AG20443 (cell line): ENCODE measurements around the gene SLC2A3.
"Not testable (repeated sequence)": the region's sequence is repeated elsewhere in the genome, so short reads cannot be mapped to it uniquely, and the experiment has no call there.

Experiments
- DNase-seq: peaks from one replicate; pipeline ENCODE4 v3.0.0; 2012; ENCODE audit warnings: low spot score, mixed read lengths

SLC2A3 gene

DNA sequence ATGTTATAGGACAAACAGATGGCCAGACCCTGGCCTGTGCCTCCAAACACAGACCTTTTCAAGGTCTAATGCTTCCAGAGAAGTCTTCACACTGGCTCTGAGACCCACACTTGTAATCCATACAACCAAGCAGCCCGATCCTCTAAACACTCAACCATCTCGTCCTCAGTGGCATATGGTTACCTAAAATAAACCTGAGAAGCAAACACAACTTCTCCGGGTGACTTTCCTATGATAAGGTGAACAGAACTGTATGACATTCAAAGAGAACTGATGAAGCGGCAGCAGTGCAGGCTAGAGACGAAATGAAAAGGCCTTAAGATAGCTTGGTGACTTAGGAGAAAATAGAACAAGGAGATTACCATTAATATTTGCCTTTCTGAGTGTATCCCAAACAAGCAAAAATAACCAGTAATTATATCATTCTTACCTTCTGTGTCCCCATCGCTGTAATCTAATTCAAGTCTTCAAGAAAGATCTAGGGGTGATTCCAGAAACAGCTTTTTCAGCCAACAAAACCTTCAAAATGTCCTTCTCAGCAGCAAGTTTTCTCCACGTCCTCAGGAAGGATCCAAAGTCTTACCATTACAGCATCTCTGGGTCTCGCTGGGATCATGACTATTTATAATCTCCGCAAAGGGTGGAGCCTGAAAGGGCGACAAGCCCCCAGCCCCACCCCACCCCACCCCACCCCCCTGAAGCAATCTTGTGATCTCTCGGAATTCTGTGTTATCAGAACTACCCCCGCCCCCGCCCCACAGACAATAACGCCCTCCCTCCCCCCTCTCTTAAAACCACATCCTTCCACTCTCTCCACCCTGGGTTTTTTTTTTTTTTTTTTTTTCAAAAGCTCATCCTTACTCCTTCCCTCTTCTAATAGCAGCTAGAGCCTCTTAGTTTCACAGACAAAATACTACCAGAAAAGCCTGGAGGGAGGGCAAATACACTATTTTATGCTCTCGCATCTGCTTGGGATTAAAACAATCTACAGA, at the start of gene SLC2A3:
Gene SLC2A3, minus strand, starts transcription at position 598 of the 992 bp plus-strand sequence. Its CDS starts 153 bp downstream, at position 445.
- DNase-seq: peak; percentile 94

DNA sequence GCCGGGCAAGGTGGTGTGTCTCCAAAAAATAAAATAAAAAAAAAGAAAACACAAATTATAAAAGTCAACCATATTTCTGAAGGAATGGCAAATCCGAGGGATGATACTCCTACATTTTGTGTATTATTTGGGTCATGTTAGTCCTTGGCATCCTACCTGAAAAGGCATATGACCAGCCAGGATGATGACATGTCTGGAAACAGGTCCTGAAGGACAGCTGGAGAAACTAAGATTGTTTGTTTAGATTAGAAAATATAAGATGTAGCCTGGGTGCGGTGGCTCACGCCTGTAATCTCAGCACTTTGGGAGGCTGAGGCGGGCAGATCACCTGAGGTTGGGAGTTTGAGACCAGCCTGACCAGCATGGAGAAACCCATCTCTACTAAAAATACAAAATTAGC, 48.9 kb upstream of the SLC2A3 start:
- no peak for DNase-seq

DNA sequence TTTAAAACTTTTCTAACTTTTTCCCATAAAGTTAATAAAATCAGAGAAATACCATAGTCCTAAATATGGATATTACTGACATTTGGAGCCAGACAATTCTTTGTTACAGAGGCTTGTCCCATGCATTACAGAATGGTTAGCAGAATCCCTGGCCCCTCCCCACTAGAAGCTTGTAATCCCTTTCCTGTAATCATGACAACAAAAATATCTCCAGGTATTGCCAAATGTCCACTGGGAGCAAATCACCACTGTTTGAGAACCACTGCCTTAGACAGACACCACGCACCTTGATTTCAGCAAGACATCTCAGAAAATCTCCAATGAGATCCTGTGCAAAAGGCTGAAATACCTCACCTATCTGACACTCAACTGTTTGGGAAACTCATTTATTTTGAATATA, 47.5 kb upstream of the SLC2A3 start:
- DNase-seq: not testable (repeated sequence)

- DNase-seq: not testable (repeated sequence)
Observed at GRCh38 chr12:7983019-7983418, 47.0 kb upstream of the SLC2A3 start.

GRCh38 chr12:7982332-7982735, 46.3 kb upstream of the SLC2A3 start:
- not testable (repeated sequence) for DNase-seq

DNA sequence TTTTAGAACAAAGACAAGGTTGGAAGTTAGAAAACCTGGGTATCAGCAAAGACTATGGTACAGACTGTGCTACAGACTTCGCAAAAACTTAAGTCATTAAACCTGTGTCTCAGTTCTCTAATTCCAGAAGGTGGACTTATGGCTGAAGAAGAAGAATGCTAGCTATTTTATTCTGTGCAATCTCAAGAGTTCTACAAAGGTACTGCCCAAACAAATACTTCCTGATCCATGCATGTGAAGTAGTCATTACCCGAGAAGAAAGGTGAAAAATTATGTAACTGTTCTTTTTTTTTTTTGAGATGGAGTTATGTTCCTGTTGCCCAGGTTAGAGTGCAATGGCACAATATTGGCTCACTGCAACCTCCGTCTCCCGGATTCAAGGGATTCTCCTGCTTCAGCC, 45.5 kb upstream of the SLC2A3 start:
- DNase-seq: no peak

DNA sequence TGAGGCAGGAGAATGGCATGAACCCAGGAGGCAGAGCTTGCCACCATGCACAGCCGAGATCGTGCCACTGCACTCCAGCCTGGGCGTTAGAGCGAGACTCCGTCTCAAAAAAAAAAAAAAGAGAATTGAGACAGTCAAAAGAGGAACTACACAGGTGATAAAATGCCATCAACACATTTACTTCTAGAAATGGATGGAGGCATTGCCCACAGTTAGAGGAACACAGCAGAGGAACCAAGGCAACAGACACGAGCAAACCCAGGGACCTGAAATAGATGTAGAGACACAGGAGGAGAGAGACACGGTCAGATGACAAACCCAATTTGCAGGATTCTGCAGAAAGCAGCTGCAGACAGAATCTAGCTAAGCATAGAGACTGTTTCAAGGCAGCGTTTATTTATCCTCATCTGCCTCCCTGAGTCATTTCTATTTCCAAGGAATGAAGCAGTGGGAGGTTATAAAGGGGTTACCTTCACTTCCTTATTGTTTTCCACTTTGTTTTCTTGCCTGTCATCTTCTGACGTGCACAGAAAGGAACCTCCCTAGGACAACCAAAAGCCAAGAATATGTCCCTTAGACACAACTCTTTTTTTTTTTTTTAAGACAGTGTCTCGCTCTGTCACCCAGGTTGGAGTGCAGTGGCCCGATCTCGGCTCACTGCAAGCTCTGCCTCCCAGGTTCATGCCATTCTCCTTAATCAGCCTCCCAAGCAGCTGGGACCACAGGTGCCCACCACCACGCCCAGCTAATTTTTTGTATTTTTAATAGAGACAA, 41.6 kb upstream of the SLC2A3 start:
- not testable (repeated sequence) for DNase-seq

- DNase-seq: no peak
Observed at GRCh38 chr12:7973457-7973825, 37.5 kb upstream of the SLC2A3 start.

DNA sequence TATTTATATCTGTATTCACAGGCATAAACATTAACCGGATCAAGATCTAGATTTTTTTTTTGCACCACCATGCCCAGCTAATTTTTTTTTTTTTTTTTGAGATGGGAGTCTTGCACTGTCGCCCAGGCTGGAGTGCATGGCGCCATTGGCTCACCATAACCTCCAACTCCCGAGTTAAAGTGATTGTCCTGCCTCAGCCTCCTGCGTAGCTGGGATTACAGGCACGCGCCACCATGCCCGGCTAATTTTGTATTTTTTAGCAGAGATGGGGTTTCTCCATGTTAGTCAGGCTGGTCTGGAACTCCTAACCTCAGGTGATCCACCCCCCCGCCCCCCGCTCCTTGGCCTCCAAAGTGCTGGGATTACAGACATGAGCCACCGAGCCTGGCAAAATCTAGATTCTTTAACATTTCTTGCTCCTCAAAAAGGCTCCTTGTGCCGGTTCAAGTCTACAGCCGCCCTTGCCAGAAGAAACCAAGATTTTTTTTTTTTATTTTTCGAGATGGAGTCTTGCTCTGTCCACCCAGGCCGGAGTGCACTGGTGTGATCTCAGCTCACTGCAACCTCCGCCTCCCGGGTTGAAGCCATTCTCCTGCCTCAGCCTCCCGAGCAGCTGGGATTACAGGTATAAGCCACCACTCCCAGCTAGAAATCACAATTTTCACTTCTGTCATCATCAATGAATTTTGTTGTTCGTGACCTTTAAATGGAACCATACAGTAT, 36.9 kb upstream of the SLC2A3 start:
- no peak for DNase-seq

DNA sequence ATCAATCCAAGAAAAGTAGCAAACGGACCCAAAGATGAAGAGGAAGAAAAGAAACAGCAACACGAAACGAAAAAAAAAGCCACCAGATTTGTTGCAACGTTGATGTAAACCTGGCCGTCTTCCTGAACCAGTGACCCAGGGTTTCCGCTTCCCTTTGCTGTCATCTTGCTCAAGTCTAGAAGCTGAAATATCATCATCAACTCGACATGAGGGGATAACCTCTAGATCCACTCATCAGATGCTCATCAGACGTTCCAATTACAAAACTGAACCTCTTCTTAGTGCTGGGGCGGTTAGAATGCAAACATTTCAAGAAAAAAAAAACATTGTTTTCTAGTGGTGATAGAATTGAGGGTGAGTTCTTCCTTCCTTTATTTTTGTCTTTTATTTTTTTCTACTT, 36.3 kb upstream of the SLC2A3 start:
- not testable (repeated sequence) for DNase-seq

DNA sequence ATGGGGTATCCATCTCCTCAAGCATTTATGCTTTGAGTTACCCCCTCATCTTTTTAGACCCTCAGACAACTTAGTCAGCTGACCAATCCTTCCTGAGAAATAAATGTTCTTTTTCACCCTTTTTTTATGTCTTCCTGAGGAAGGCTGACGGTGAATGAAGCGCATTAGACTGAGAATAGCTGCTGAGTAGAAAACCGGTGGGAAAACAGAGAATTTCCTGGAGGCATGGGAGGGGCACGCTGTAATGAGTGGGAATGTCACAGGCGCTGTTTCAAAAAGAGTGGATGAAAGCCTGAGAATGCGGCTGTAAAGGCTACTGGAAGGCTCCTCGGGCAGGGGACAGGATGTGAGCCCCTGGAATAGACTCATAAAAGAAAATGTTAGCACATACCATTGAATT, 35.8 kb upstream of the SLC2A3 start:
- DNase-seq: not testable (repeated sequence)

GRCh38 chr12:7970475-7971252, 34.7 kb upstream of the SLC2A3 start:
- peak; percentile 97 for DNase-seq

GRCh38 chr12:7966563-7966962, 30.6 kb upstream of the SLC2A3 start:
- DNase-seq: no peak

DNA sequence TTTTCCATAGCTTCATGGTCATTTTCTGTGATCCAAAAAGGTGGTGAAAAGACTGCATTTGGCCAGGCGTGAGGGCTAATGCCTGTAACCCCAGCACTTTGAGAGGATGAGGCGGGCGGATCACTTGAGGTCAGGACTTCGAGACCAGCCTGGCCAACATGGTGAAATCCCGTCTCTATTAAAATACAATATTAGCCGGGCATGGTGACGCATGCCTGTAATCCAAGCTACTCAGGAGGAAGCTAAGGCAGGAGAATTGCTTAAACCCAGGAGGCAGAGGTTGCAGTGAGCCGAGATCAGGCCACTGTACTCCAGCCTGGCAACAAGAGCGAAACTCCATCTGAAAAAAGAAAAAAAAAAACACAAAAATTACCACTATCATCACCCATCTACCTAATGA, 28.7 kb upstream of the SLC2A3 start:
- not testable (repeated sequence) for DNase-seq

- no peak for DNase-seq
Observed at GRCh38 chr12:7961395-7962178, 25.6 kb upstream of the SLC2A3 start.

DNA sequence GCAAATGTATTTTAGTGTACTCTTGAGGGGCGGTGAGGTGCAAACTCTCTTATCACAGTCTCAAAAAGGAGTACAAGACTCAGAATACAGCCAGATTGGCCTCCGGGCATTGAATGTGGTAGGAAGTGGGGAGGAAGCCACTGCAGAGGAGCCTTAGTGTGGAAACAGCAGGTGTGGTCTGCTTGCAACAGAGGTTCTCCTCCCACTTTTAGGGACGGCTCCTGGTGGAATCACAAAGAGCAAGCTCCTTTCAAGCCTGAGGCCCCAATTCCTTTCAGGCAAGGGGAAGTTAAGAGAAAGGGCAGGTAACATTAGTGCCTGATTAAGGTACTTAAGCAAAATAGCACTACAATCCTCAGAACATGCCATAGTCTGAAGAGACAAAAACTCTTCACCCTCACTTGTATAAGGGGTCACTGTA, 23.7 kb upstream of the SLC2A3 start:
- no peak for DNase-seq

DNA sequence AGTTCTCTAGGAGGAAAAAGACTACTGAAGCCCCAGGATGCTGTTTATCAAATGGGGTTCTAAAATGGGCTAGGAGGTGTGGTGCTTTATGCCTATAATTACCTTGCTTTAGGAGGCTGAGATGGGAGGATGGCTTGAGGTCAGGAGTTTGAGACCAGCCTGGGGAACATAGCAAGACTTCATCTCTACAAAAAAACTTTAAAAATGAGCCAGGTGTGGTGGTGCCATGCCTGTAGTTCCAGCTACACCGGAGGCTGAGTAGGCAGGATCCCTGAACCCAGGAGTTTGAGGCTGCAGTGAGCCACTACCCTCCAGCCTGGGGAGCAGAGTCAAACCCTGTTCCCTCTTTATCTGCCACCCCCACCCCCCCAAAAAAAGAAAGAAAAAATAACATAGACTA, 23.3 kb upstream of the SLC2A3 start:
- DNase-seq: no peak

- DNase-seq: not testable (repeated sequence)
Observed at GRCh38 chr12:7954877-7955276, 18.9 kb upstream of the SLC2A3 start.

DNA sequence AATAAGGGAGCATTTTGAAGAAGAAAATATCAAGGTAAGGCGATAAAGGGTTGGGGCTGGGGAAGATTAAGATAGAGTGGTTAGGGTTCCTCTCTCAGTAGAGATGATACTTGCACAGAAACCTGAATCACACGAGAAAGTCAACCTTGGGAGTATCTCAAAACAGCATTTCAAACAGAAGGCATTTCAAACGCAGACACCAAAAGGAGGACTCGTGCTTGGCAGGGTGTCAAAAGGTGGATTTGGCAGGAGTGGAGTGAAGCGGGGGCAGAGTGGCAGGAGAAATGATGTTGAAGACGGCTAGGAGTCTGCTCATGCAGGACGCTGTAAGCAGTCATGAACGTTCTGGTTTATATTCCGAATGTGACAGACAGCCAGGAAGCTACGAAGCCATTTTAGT, 18.4 kb upstream of the SLC2A3 start:
- not testable (repeated sequence) for DNase-seq

DNA sequence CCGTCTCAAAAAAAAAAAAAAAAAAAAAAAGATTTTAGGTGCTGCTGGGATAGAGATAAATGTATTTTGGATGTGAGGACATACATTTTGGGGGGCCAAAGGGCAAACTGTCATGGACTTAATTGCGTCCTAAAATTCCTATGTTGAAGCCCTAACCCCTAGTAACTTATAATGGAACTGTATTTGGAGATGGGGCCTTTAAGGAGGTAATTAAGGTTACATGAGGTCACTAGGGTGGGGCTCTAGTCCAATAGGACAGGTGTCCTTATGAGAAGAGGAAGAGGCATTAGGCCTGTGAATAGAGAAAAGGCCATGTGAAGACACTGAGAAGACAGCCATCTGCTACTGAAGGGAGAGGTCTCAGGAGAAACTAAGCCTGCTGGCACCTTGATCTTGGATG, 17.9 kb upstream of the SLC2A3 start:
- not testable (repeated sequence) for DNase-seq

- no peak for DNase-seq
Observed at GRCh38 chr12:7951671-7952070, 15.7 kb upstream of the SLC2A3 start.
